K562 (cell line): ENCODE data around the gene SHISA3. TPM values are rescaled to one million over a fixed set of nuclear protein-coding genes. Genes with fewer than 3 reads are reported as not detected.

Source experiments
- ATAC-seq: fragments of 200-7000 bp; cut with Tn5 transposase; 3 replicates; pipeline ENCODE4 v1.9.1; 2020; ENCODE audit warnings: moderate library complexity
- BruUV-seq: library from RNA; stranded (reverse); fragments of 400-500 nt; replicated peaks from 2 replicates; lab custom pipeline; 2021; lab: Mats Ljungman, UMichigan
- CTCF ChIA-PET: fragments of 300-600 bp; formaldehyde crosslinking; extraction: SDS; loops from one replicate; lab custom pipeline; 2021; ENCODE audit warnings: low intra/inter-chr PET ratio; lab: Yijun Ruan, JAX
- POLR2A ChIA-PET: fragments of 300-600, 350-650 bp; sonication (Branson Sonifier 250); formaldehyde crosslinking; extraction: SDS; loops from one replicate; lab custom pipeline; 2021; ENCODE audit warnings: antibody characterized with exemption, inconsistent platforms; lab: Yijun Ruan, JAX
- DNase-seq, 4 experiments: peaks; one replicate each; pipeline versions ENCODE4 v3.0.0 to v3.0.0-alpha.2; 2011 to 2018; ENCODE audit warnings: low spot score in 3 of 4, mixed read lengths in 3 of 4; ENCODE audit errors: extremely low read depth in 1 of 4
- FAIRE-seq: peaks from 2 replicates; lab custom pipeline; 2011; peaks lifted over from hg19 to GRCh38; lab: Jason Lieb, UNC
- H2AFZ ChIP-seq: 2 replicates; pipeline ENCODE4 v1.6.0; 2011; ENCODE audit warnings: low read depth, low read length, control low read depth, inconsistent platforms
- H3K27ac ChIP-seq: fragments of 200-600 bp; 3 replicates; pipeline ENCODE4 v1.8.0; 2011; ENCODE audit warnings: low read depth, mild to moderate bottlenecking, control low read depth, inconsistent platforms, low read length, moderate library complexity, mixed read lengths; ENCODE audit errors: extremely low read depth
- H3K27me3 ChIP-seq, 2 experiments: fragments of 300-600 bp in 1 of 2; 2 replicates in 1 of 2; 3 replicates in 1 of 2; pipeline versions ENCODE4 v1.6.0 to v1.8.0; 2011; ENCODE audit warnings: inconsistent platforms in 2 of 2, low read length in 2 of 2, mild to moderate bottlenecking in 1 of 2, mixed read lengths in 1 of 2, moderate library complexity in 1 of 2; ENCODE audit not compliant: control insufficient read depth in 2 of 2, insufficient read depth in 2 of 2
- H3K36me3 ChIP-seq: fragments of 300-600 bp; 3 replicates; pipeline ENCODE4 v1.8.0; 2011; ENCODE audit warnings: mild to moderate bottlenecking, low read length, inconsistent platforms; ENCODE audit not compliant: control insufficient read depth, insufficient read depth
- H3K4me1 ChIP-seq, 2 experiments: fragments of 200-600 bp in 1 of 2; replicated peaks in 1 of 2; 2 replicates in 1 of 2; 3 replicates in 1 of 2; pipeline versions ENCODE4 v1.5.1 to v1.8.0; 2011; ENCODE audit warnings: inconsistent platforms in 2 of 2, low read length in 2 of 2, mild to moderate bottlenecking in 1 of 2, mixed read lengths in 1 of 2, moderate library complexity in 1 of 2; ENCODE audit not compliant: control insufficient read depth in 2 of 2, insufficient read depth in 2 of 2
- H3K4me2 ChIP-seq: 2 replicates; pipeline ENCODE4 v1.6.1; 2011; ENCODE audit warnings: low read length, control low read depth, inconsistent platforms, mixed read lengths; ENCODE audit not compliant: insufficient read depth
- H3K4me3 ChIP-seq: fragments of 200-600 bp; sonication (generic), shearing (Covaris generic); 2 replicates; pipeline ENCODE4 v1.5.1; 2016; ENCODE audit warnings: control low read depth, inconsistent platforms
- H3K79me2 ChIP-seq: fragments of 200-600 bp; 3 replicates; pipeline ENCODE4 v1.8.0; 2011; ENCODE audit warnings: low read length, inconsistent platforms; ENCODE audit not compliant: control insufficient read depth, insufficient read depth
- H3K9ac ChIP-seq, 2 experiments: 2 replicates each; pipeline versions ENCODE4 v1.6.0 to v1.6.1; 2011; ENCODE audit warnings: low read depth in 2 of 2, low read length in 2 of 2, control low read depth in 1 of 2, inconsistent platforms in 1 of 2, mild to moderate bottlenecking in 1 of 2, mixed read lengths in 1 of 2; ENCODE audit not compliant: insufficient read depth in 1 of 2
- H3K9me1 ChIP-seq: one replicate; pipeline ENCODE4 v1.6.0; 2011; ENCODE audit warnings: inconsistent platforms, mild to moderate bottlenecking, low read length, moderate library complexity; ENCODE audit not compliant: control insufficient read depth, insufficient read depth
- H3K9me3 ChIP-seq: replicated peaks from 2 replicates; pipeline ENCODE4 v1.5.1; 2011; ENCODE audit warnings: low read depth, low read length, inconsistent platforms; ENCODE audit not compliant: control insufficient read depth, insufficient read depth
- H4K20me1 ChIP-seq: replicated peaks from 2 replicates; pipeline ENCODE4 v1.6.1; 2011; ENCODE audit warnings: low read length, inconsistent platforms, mixed read lengths; ENCODE audit not compliant: control insufficient read depth, insufficient read depth
- E2F3 ChIP-seq: fragments of 250-450 bp; sonication (Bioruptor Pico); IDR thresholded peaks from 2 replicates; pipeline ENCODE4 v1.4.0; 2020; ENCODE audit warnings: mild to moderate bottlenecking
- ETV1 ChIP-seq: fragments of 450-650 bp; conservative IDR thresholded peaks from 2 replicates; pipeline ENCODE4 v1.6.1; 2016; ENCODE audit warnings: missing genetic modification characterization, control low read depth, low read depth, missing compliant biosample characterization
- FOXJ2 ChIP-seq: fragments of 200-800 bp; sonication (Bioruptor generic); IDR thresholded peaks from 2 replicates; pipeline ENCODE4 v1.6.1; 2016; ENCODE audit warnings: missing genetic modification characterization, missing compliant biosample characterization
- PTRF ChIP-seq: fragments of 450-650 bp; IDR thresholded peaks from 2 replicates; pipeline ENCODE4 v1.6.1; 2016; ENCODE audit warnings: mild to moderate bottlenecking, missing genetic modification characterization, missing compliant biosample characterization
- SP2 ChIP-seq: IDR thresholded peaks from 2 replicates; pipeline ENCODE4 v1.6.1; 2011; ENCODE audit warnings: mild to moderate bottlenecking, low read depth, low read length, moderate library complexity; ENCODE audit not compliant: poor library complexity, severe bottlenecking; ENCODE audit errors: extremely low read depth
- ZBTB26 ChIP-seq: fragments of 450-650 bp; formaldehyde crosslinking; IDR thresholded peaks from 2 replicates; pipeline ENCODE4 v1.4.0; 2022; ENCODE audit warnings: missing genetic modification characterization
- ZFPM2 ChIP-seq: fragments of 250-450 bp; sonication (Bioruptor Pico); IDR thresholded peaks from 2 replicates; pipeline ENCODE4 v1.5.1; 2022; ENCODE audit warnings: mild to moderate bottlenecking
- ZNF140 ChIP-seq: fragments of 250-450 bp; sonication (Bioruptor Pico); IDR thresholded peaks from 2 replicates; pipeline ENCODE4 v1.8.0; 2021; ENCODE audit warnings: moderate library complexity, mild to moderate bottlenecking, inconsistent platforms
- ZNF280A ChIP-seq: fragments of 450-650 bp; IDR thresholded peaks from 2 replicates; pipeline ENCODE4 v1.6.1; 2018; ENCODE audit warnings: mild to moderate bottlenecking, low read depth; ENCODE audit not compliant: partially characterized antibody
- WGBS: fragments of 100-300 bp; shearing (Covaris generic); methylation state at CpG from one replicate; pipeline ENCODE4 v1.1.6; 2016; ENCODE audit warnings: low coverage, mixed read lengths; ENCODE audit not compliant: insufficient coverage; ENCODE audit errors: missing lambda C conversion rate; 5-methylcytosine and 5-hydroxymethylcytosine counted together
- in situ Hi-C: fragments of 300-500 bp; cut with MboI; formaldehyde crosslinking; loops from 4 replicates; pipeline ENCODE4 v1.15.0; 2018; ENCODE audit warnings: inconsistent platforms, mixed read lengths
- intact Hi-C: fragments of 100-400 bp; cut with micrococcal nuclease; formaldehyde crosslinking; loops from 2 replicates; pipeline ENCODE4 v1.14.2; 2022
- polyA plus RNA-seq, 8 experiments: library from polyadenylated mRNA; depleted of rRNA in 4 of 8; stranded (reverse) in 5 of 8; unstranded in 3 of 8; fragments of >200 nt; fragmentation: Nextera tagmentation in 2 of 8; fragmentation: Illumina TruSeq in 1 of 8; extraction: Ambion mirVana in 2 of 8; extraction: Trizol in 1 of 8; gene quantifications; 2 replicates each; pipeline versions ENCODE4 v1.2.1 to v1.2.3, GENCODE V29; 2011 to 2014; ENCODE audit warnings: inconsistent platforms in 1 of 8, missing spikeins in 1 of 8
- total RNA-seq, 7 experiments: library from RNA; depleted of rRNA in 6 of 7; stranded (reverse); fragments of >200 nt in 6 of 7; fragmentation: Illumina TruSeq in 2 of 7; extraction: Trizol in 2 of 7; gene quantifications; 2 replicates each; pipeline versions ENCODE4 v1.2.1 to v1.2.3, GENCODE V29; 2011 to 2021; ENCODE audit warnings: low replicate concordance in 1 of 7

The SHISA3 gene
- total and polyA plus RNA-seq, 9 of the 15 experiments (the other 6 are each of a cell fraction or from before 2014, with no cell fraction given): not detected

- no peaks in the 10 kb centered on the region for H3K4me1 ChIP-seq
- H3K9me3 ChIP-seq: no peaks in the 10 kb centered on the region
- POLR2A ChIA-PET: no interaction called here
- TF ChIP-seq E2F3 (CRISPR knock-in tag) (no peak), PTRF (tag) (no peak)
- no peaks in the 10 kb centered on the region for H3K9me1 ChIP-seq
- H3K79me2 ChIP-seq: no peaks in the 10 kb centered on the region
- CTCF ChIA-PET: no interaction called here
- intact Hi-C loops: no loop called here
- H3K36me3 ChIP-seq: no peaks in the 10 kb centered on the region
- no peak for ATAC-seq
- H4K20me1 ChIP-seq: no peaks in the 10 kb centered on the region; the same call in 1 of the 2 replicates
- in situ Hi-C loops: no loop called here
- FAIRE-seq: no peak
- H3K9ac ChIP-seq: no peak overlapping the region
- WGBS: 1% methylated on average over 19 of the region's 19 CpGs
- no peak overlapping the region for H2AFZ ChIP-seq
- no peak overlapping the region for H3K4me2 ChIP-seq
- no peak overlapping the region for H3K27ac ChIP-seq
- H3K4me3 ChIP-seq: no peak overlapping the region
- no TSS peak for BruUV-seq
- H3K27me3 ChIP-seq: peaks cover 0 to 9% of the 10 kb centered on the region in 2 experiments; a peak in 1 of 5 replicates
- no peak for DNase-seq
Observed at GRCh38 chr4:42425146-42426065, 28.1 kb downstream of the SHISA3 start.

GRCh38 chr4:42428036-42428435 lies 30.7 kb downstream of the SHISA3 start:
- FAIRE-seq (no peak), ATAC-seq (no peak), DNase-seq (no peak)
- no TSS peak for BruUV-seq
- Histone ChIP-seq H3K79me2 (no peaks in the 10 kb centered on the region), H4K20me1 (no peaks in the 10 kb centered on the region; the same call in 1 of the 2 replicates), H3K9me3 (no peaks in the 10 kb centered on the region), H3K27me3 (peaks cover 0 to 9% of the 10 kb centered on the region in 2 experiments; a peak in 1 of 5 replicates), H2AFZ (no peak overlapping the region), H3K9me1 (no peaks in the 10 kb centered on the region), H3K4me3 (no peak overlapping the region), H3K4me1 (no peaks in the 10 kb centered on the region), H3K36me3 (no peaks in the 10 kb centered on the region), H3K4me2 (no peak overlapping the region), H3K9ac (no peak overlapping the region), H3K27ac (no peak overlapping the region)
- intact Hi-C loops (no loop called here), in situ Hi-C loops (no loop called here)
- ChIA-PET CTCF (no interaction called here), POLR2A (interaction anchor here (0.8 kb wide), 1 partner anchor 12 kb away, joined by 3 read pairs; no protein-coding TSS in a partner anchor)
- WGBS: 6% methylated on average over 2 of the region's 2 CpGs
- TF ChIP-seq FOXJ2 (tag): no peak
- TF ChIP-seq ZBTB26 (CRISPR knock-in tag): no peak
- no peak for TF ChIP-seq ZNF280A
- TF ChIP-seq ZFPM2 (CRISPR knock-in tag): no peak
- TF ChIP-seq ETV1: no peak
- TF ChIP-seq SP2: no peak
- no peak for TF ChIP-seq ZNF140
